HG02840 (cell line): ENCODE measurements around the gene FH.

ENCODE experiments used
- ATAC-seq: cut with Tn5 transposase; IDR thresholded peaks from one replicate; pipeline ENCODE4 v1.9.1; 2021; ENCODE audit warnings: mild to moderate bottlenecking, moderate library complexity, moderate number of reproducible peaks; ENCODE audit not compliant: unreplicated experiment, low FRiP score

FH gene

DNA sequence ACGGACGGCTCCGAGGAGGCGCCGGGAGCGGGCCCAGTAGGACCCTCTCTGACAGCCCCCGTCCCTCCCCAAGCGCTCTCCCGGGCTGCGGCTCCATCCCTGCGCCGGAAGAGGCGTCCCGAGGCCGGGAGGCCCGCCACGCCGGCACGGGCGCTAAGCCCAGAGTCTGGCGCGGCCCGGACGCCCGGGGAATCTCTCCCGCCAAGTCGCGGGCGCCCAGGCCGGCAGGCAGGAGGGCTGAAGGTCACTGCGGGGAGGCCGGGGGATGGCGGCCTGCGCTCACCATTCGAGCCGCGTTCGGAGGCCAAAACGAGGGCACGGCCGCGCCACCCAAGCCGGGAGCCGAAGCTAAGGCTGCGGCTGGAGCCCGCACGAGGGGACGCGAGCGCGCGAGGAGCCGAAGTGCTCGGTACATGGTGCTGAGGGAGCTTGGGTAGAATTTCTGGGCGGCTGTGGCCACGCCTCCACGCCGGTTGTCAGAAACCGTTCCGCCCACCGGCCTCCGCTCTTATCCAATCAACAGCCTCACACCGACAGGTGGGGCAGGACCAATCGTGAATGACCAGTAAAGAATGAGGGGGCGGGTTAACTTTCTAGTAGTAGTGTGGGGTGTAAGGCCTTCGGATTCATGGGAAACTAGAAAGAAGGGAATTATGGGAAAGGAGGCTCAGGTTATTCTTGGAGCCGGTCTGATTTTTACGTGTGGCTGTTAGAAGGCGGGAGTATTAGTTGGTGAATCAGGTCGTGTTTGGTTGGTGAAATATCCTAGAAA is at the start of gene FH:
FH (minus strand) TSS at position 448 of the 772 bp plus-strand sequence; CDS start at position 415, 33 bp downstream.
- ATAC-seq: peak; percentile 97

- ATAC-seq: no peak
Measured at GRCh38 chr1:241560849-241561187, 41.3 kb upstream of the FH start.

DNA sequence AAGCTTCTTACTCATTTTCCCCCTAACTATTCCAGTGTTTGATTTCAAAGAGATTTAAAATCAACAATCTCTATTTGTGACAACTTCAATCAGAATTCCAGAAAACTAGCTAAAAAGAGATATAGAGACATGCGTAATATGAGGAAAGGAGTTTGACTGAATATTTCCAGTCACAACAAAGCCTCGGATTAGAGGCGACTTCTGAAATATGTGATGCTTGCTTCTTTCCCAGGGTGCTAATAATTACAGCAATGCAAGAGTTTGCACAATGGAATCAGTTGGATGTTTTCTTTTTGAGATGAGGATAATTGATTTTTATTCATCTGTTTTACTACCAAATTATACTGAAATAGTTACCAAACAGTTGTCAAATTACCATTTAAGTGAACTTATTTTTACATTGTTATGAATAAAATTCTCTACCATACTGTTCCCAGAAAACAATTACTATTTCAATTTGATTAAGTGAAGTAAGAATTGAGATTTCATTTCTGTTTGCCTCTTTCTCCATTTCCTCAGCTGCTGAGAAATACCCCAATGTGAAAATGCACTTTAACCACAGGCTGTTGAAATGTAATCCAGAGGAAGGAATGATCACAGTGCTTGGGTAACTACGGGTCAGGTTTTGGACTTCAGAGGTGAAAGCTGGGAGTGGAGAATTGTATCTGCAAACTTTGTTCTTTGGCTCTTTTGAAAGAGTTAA is 40.7 kb upstream of the FH start:
- no peak for ATAC-seq

DNA sequence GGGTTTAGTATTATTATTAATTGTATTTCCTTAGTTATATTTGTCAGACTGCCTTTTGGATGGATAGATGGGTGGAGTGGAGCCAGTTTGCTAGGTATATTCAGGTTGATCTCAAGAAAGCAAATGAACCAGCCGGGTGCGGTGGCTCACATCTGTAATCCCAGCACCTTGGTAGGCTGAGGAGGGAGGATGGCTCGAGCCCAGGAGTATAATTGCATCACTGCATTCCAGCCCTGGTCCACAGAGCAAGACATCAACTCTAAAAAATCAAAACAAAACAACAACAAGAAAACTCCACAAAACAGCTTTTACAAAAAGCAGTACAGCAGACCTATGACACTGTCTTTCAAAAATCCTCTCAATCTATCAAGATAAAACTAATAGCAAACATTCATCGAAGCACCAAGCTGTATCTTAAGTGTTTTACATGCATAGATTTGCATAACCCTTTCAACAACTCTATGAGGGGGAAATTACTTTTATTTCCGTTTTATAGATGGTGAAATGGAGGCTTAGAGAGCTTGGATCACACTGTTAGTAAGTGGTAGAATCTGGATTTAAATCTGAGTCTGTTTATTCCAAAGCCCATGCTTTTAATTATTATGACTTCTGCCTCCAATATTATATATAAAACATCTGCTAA is 38.1 kb upstream of the FH start:
- ATAC-seq: no peak

DNA sequence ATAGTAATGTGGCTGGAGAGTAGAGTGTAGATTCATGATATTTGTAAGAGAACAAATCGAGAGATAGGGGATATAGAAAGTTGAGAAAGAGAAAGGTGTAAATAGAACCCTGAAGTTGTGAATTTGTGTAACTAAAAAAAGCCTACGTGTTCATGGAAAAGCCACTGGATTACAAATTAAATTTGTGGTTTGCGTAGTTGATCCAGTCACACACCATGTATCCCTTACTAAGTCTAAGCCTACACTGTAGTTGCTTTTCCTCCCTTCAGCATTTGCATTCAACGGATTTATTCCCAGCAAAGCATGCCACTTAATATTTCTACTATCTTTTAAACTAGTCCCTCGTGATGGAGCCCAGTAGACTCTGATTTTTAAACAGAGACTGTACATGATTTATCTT is 37.5 kb upstream of the FH start:
- no peak for ATAC-seq

DNA sequence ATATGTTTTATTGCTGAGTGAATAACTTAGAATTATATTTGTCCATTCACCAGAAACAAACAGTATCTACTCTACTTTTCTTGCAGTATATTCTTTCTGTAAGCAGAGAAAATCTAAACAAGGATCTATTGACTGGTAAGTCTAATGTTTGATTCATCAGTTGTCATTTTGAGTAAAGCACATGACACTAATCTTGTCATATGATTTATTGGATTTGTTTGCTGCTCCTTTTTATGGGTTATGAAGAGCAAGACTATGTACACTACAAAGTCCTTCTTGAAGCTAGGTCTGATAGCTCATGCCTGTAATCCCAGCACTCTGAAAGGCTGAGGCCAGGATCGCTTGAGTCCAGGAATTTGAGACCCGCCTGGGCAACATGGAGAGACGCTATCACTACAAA is 36.0 kb upstream of the FH start:
- ATAC-seq: no peak

DNA sequence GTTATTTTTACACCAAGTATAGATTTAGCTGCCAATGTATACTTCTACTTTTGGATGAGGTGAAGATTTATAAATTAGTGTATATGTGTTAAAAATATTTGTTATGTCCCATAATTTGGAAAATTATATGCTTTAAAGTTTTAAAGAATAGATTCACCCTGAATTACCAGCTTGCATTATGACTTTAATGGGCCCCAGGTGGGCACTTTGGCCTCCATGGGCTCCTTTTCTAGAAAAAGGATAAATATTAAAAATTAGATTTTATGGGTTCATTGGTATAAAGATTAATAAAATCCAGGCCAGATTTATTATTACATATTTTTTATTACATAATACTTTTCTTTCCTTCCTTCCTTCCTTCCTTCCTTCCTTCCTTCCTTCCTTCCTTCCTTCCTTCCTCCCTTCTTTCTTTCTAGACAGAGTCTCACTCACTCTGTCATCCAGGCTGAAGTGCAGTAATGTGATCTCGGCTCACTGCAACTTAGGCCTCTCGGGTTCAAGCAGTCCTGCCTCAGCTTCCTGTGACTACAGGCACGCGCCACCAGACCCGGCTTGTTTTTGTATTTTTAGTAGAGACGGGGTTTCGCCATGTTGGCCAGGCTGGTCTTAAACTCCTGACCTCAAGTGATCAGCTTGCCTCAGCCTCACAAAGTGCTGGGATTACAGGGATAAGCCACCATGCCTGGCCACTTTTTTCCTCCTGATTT is 34.5 kb upstream of the FH start:
- ATAC-seq: no peak

- peak; percentile 88 for ATAC-seq
Measured at GRCh38 chr1:241551759-241552638, 32.4 kb upstream of the FH start.

GRCh38 chr1:241550318-241550717 is 30.8 kb upstream of the FH start:
- no peak for ATAC-seq

GRCh38 chr1:241548008-241548407 is 28.5 kb upstream of the FH start:
- no peak for ATAC-seq

GRCh38 chr1:241542199-241542907 is 22.8 kb upstream of the FH start:
- ATAC-seq: no peak

- no peak for ATAC-seq
Measured at GRCh38 chr1:241536969-241537368, 17.4 kb upstream of the FH start.

DNA sequence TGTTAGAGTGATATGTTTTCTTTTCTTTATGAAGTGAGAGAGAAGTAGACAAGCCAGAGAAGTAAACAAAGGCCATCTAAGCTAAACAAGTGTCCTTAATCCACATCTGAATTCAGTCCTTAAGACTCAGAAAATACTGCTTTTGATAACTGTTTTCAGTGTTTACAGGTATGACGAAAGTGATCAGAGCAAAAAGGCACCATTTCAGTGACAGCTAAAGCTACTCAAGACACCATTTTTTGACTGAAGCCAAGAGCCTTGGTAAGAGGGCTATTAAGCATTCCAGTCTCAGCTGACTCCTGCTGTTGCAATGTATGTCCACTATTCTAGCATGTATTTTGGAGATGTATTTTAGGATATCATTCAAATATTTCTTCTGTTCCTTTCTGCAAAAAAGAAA is 16.7 kb upstream of the FH start:
- no peak for ATAC-seq

- ATAC-seq: no peak
Measured at GRCh38 chr1:241533326-241534115, 14.0 kb upstream of the FH start.

DNA sequence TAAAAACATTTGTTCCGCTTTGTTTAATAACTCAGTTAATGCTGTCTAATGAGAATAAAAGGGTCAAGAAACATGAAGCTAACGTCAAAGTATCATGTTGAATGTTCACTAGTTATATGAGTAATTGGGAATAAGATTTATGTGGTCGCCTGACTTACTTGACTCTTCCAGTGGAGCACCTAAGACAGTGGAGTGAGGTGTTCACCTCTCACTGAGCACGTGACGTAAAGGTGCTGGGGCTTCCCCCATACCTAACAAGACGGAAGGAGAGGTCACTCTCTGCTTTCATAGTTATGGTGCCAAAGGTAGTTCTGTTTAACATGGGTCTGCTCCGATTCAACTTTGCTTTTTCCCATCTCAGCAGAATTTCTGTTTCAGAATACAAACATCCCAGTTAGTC is 13.3 kb upstream of the FH start:
- ATAC-seq: peak; percentile 64

- peak; percentile 30 for ATAC-seq
Measured at GRCh38 chr1:241532162-241532531, 12.6 kb upstream of the FH start, which contains the start of gene KMO. KMO (plus strand) TSS chr1:241532378; CDS start chr1:241532445, 67 bp downstream.

DNA sequence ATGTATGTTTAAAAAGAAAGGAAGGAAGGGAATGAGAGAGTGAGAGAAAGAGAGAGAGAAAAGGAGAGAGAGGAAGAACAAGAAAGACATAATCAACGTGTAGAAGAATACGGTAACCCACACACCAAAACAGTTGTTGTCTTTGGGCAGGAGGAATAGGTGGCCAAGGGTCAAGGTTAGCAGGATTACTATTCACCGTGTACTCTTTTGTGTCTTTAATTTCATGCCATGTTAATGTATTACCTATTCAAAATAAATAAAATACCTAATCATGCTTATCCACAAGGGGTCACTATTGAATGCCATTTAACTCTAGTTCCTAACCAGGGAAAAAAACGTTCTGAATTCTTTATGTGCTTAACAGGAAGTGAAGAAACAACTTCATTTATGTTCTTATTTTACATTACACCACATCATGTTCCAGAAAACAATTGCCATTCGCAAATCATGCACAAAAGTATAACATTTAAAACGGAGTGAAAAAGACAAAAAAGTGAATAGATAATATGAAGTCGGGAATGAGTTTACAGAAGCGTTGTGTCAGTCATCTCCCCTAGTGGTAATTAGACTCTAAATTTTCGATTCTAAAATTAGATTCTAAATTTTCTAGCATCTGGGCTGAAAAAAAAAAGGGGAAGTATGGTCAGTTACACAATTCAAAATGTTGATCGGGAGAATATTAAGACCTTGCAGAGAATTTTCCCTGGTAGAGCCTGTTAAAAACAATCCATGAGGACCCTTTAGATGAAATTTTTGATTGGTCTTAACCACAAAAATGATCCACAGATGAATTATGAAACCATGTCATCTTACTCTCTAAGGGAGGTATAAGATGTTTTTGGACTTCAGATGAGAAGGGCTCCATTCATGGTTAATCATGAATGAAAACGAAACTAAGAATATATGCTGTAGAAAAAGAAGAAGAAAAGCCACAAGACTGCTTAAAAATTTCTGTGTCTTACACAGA is 11.9 kb upstream of the FH start:
- peak; percentile 66 for ATAC-seq
